Measurements from ENCODE around the gene COX19.

- 0 out of 4 replicates have a peak, but pooled peaks of 1 of the 2 experiments have one; percentile 11 for TF ChIP-seq CTCF (conservative IDR thresholded peaks at IDR 0.05; ENCODE audit: low read depth in 2 of 2)
- no peak for TF ChIP-seq ZNF331 (CRISPR knock-in tag; IDR thresholded peaks at IDR 0.05; ENCODE audit: low read depth)
- TF ChIP-seq REST (IDR thresholded peaks at IDR 0.05; ENCODE audit: unreplicated experiment): no peak
- TF ChIP-seq POLR2AphosphoS5 (IDR thresholded peaks at IDR 0.05; ENCODE audit: low read depth): no peak
- no peak for TF ChIP-seq JUNB (IDR thresholded peaks at IDR 0.05; ENCODE audit: unreplicated experiment)
- no peak for TF ChIP-seq EZH2phosphoT487 (IDR thresholded peaks at IDR 0.05; ENCODE audit: unreplicated experiment)
- no peak for TF ChIP-seq CREB1 (CRISPR knock-in tag; IDR thresholded peaks at IDR 0.05; ENCODE audit: low read depth)
- TF ChIP-seq EZH2 (IDR thresholded peaks at IDR 0.05; ENCODE audit: low read depth, unreplicated experiment): no peak
These were observed 22.4 kb upstream of the COX19 start for GRCh38 chr7:997404-998395.
